HG03558 (cell line): ENCODE measurements around the gene HECTD1.
"Not testable (repeated sequence)": the region's sequence is repeated elsewhere in the genome, so short reads cannot be mapped to it uniquely, and the experiment has no call there.

Experiments
- ATAC-seq: cut with Tn5 transposase; IDR thresholded peaks from one replicate; pipeline ENCODE4 v1.9.1; 2021; ENCODE audit warnings: moderate number of reproducible peaks; ENCODE audit not compliant: unreplicated experiment; ENCODE audit errors: extremely low read depth

Gene HECTD1

GRCh38 chr14:31060253-31060875 is 147.2 kb downstream of the HECTD1 start:
- ATAC-seq, result no peak

GRCh38 chr14:31059152-31059924 is 148.3 kb downstream of the HECTD1 start:
- no peak for ATAC-seq

- ATAC-seq, result no peak
Observed at GRCh38 chr14:31057701-31058364, 149.8 kb downstream of the HECTD1 start.

GRCh38 chr14:31057035-31057434 is 150.6 kb downstream of the HECTD1 start:
- ATAC-seq, result no peak

GRCh38 chr14:31052905-31053586 is 154.5 kb downstream of the HECTD1 start:
- not testable (repeated sequence) for ATAC-seq

- ATAC-seq, result no peak
Observed at GRCh38 chr14:31051511-31051910, 156.1 kb downstream of the HECTD1 start.

GRCh38 chr14:31051023-31051422 is 156.6 kb downstream of the HECTD1 start:
- no peak for ATAC-seq
